IPS DF 6.9 (cell line): ENCODE data around the gene AFDN.

Experiments used
- DNase-seq: peaks from one replicate; pipeline ENCODE4 v3.0.0-alpha.2; 2013; ENCODE audit warnings: low read depth, low spot score
- H3K27ac ChIP-seq: one replicate; pipeline ENCODE4 v1.5.1; 2013; ENCODE audit warnings: low read length, control low read depth
- H3K27me3 ChIP-seq: 2 replicates; pipeline ENCODE4 v1.6.1; 2013; ENCODE audit warnings: mild to moderate bottlenecking, low read length; ENCODE audit not compliant: control insufficient read depth, insufficient read depth
- H3K36me3 ChIP-seq: 2 replicates; pipeline ENCODE4 v1.6.1; 2013; ENCODE audit warnings: low read length; ENCODE audit not compliant: control insufficient read depth, insufficient read depth
- H3K4me1 ChIP-seq: 2 replicates; pipeline ENCODE4 v1.6.1; 2013; ENCODE audit warnings: low read length; ENCODE audit not compliant: control insufficient read depth, insufficient read depth
- H3K4me3 ChIP-seq: 2 replicates; pipeline ENCODE4 v1.5.1; 2013; ENCODE audit warnings: mild to moderate bottlenecking, low read length
- H3K9me3 ChIP-seq: 2 replicates; pipeline ENCODE4 v1.6.1; 2013; ENCODE audit warnings: low read length, inconsistent platforms; ENCODE audit not compliant: control insufficient read depth, insufficient read depth
- WGBS: extraction: QIAGEN DNeasy Blood & Tissue Kit; methylation state at CpG from one replicate; pipeline ENCODE4 v1.1.7; 2013; ENCODE audit warnings: mixed read lengths, missing lambda C conversion rate; ENCODE audit not compliant: insufficient read length, insufficient coverage; 5-methylcytosine and 5-hydroxymethylcytosine counted together

Gene AFDN

GRCh38 chr6:167898673-167899311 is 72.1 kb downstream of the AFDN start:
- H3K27ac ChIP-seq = no peak overlapping the region
- DNase-seq = no peak
- H3K9me3 ChIP-seq = no peaks in the 10 kb centered on the region
- no CpG with 5 or more reads among the region's 3 CpGs for WGBS
- no peak overlapping the region for H3K4me3 ChIP-seq
- no peaks in the 10 kb centered on the region for H3K27me3 ChIP-seq
- no peaks in the 10 kb centered on the region for H3K4me1 ChIP-seq
- no peaks in the 10 kb centered on the region; the same call in 1 of the 2 replicates for H3K36me3 ChIP-seq

GRCh38 chr6:167904791-167905190 is 78.1 kb downstream of the AFDN start:
- Histone ChIP-seq H3K4me1 (no peaks in the 10 kb centered on the region), H3K36me3 (peaks cover 6% of the 10 kb centered on the region; the same call in 1 of the 2 replicates), H3K4me3 (no peak overlapping the region), H3K27ac (no peak overlapping the region), H3K9me3 (no peaks in the 10 kb centered on the region), H3K27me3 (no peaks in the 10 kb centered on the region)
- WGBS = no CpG with 5 or more reads among the region's 5 CpGs
- no peak for DNase-seq

- Histone ChIP-seq H3K4me1 (no peaks in the 10 kb centered on the region), H3K27me3 (no peaks in the 10 kb centered on the region), H3K9me3 (no peaks in the 10 kb centered on the region), H3K36me3 (peaks cover 13% of the 10 kb centered on the region; the same call in 1 of the 2 replicates), H3K27ac (no peak overlapping the region), H3K4me3 (no peak overlapping the region)
- WGBS = no CpG with 5 or more reads among the region's 10 CpGs
- DNase-seq = no peak
Observed at GRCh38 chr6:167906899-167907298, 80.2 kb downstream of the AFDN start.

GRCh38 chr6:167907837-167908681 is 81.3 kb downstream of the AFDN start:
- H3K36me3 ChIP-seq = peaks cover 13% of the 10 kb centered on the region; the same call in 1 of the 2 replicates
- H3K4me1 ChIP-seq = no peaks in the 10 kb centered on the region
- H3K9me3 ChIP-seq = no peaks in the 10 kb centered on the region
- H3K4me3 ChIP-seq = no peak overlapping the region
- H3K27ac ChIP-seq = no peak overlapping the region
- no peaks in the 10 kb centered on the region for H3K27me3 ChIP-seq
- no peak for DNase-seq
- WGBS = 100% methylated on average over 1 of the region's 7 CpGs

- Histone ChIP-seq H3K9me3 (no peaks in the 10 kb centered on the region), H3K36me3 (peaks cover 14% of the 10 kb centered on the region; the same call in 1 of the 2 replicates), H3K4me3 (no peak overlapping the region), H3K27me3 (no peaks in the 10 kb centered on the region), H3K27ac (no peak overlapping the region), H3K4me1 (no peaks in the 10 kb centered on the region)
- DNase-seq = no peak
Observed at GRCh38 chr6:167910007-167910406, 83.3 kb downstream of the AFDN start.

- H3K9me3 ChIP-seq = no peaks in the 10 kb centered on the region
- H3K27me3 ChIP-seq = no peaks in the 10 kb centered on the region
- H3K4me3 ChIP-seq = no peak overlapping the region
- no peak overlapping the region for H3K27ac ChIP-seq
- no peaks in the 10 kb centered on the region for H3K4me1 ChIP-seq
- no peak for DNase-seq
- WGBS = 100% methylated on average over 1 of the region's 7 CpGs
- H3K36me3 ChIP-seq = peaks cover 16% of the 10 kb centered on the region; the same call in 1 of the 2 replicates
Observed at GRCh38 chr6:167910652-167911051, 83.9 kb downstream of the AFDN start.

GRCh38 chr6:167912494-167912893 is 85.8 kb downstream of the AFDN start:
- no peaks in the 10 kb centered on the region for H3K4me1 ChIP-seq
- WGBS = no CpG with 5 or more reads among the region's 2 CpGs
- no peaks in the 10 kb centered on the region for H3K9me3 ChIP-seq
- no peak overlapping the region for H3K4me3 ChIP-seq
- H3K36me3 ChIP-seq = peaks cover 16% of the 10 kb centered on the region; the same call in 1 of the 2 replicates
- no peaks in the 10 kb centered on the region for H3K27me3 ChIP-seq
- no peak overlapping the region for H3K27ac ChIP-seq
- DNase-seq = no peak

- Histone ChIP-seq H3K36me3 (peaks cover 21% of the 10 kb centered on the region), H3K9me3 (no peaks in the 10 kb centered on the region), H3K4me1 (no peaks in the 10 kb centered on the region), H3K4me3 (no peak overlapping the region), H3K27ac (no peak overlapping the region), H3K27me3 (no peaks in the 10 kb centered on the region)
- no peak for DNase-seq
- no CpG with 5 or more reads among the region's 3 CpGs for WGBS
Observed at GRCh38 chr6:167913699-167914098, 87.0 kb downstream of the AFDN start.

- Histone ChIP-seq H3K4me1 (no peaks in the 10 kb centered on the region), H3K27ac (no peak overlapping the region), H3K27me3 (no peaks in the 10 kb centered on the region), H3K9me3 (no peaks in the 10 kb centered on the region), H3K4me3 (no peak overlapping the region), H3K36me3 (peaks cover 30% of the 10 kb centered on the region)
- no CpG with 5 or more reads among the region's 10 CpGs for WGBS
- no peak for DNase-seq
Observed at GRCh38 chr6:167915139-167915538, 88.4 kb downstream of the AFDN start.

- no peak overlapping the region for H3K27ac ChIP-seq
- no peaks in the 10 kb centered on the region for H3K4me1 ChIP-seq
- H3K27me3 ChIP-seq = no peaks in the 10 kb centered on the region
- no CpG with 5 or more reads among the region's 2 CpGs for WGBS
- DNase-seq = no peak
- no peaks in the 10 kb centered on the region for H3K9me3 ChIP-seq
- H3K36me3 ChIP-seq = peaks cover 25% of the 10 kb centered on the region
- no peak overlapping the region for H3K4me3 ChIP-seq
Observed at GRCh38 chr6:167917551-167918154, 90.9 kb downstream of the AFDN start.
